Type B pancreatic cell (in vitro differentiated cells): Measurements from ENCODE around the gene AJM1. TPM values are rescaled to one million over a fixed set of nuclear protein-coding genes. Genes with fewer than 3 reads are reported as not detected.

Experiments used
- DNase-seq: peaks from one replicate; pipeline ENCODE4 v3.0.0; 2021; ENCODE audit warnings: mixed read lengths; ENCODE audit not compliant: unreplicated experiment; ENCODE audit errors: extremely low spot score
- H3K27ac Mint-ChIP-seq: 2 replicates; pipeline ENCODE4 v1.8.0; 2021; ENCODE audit warnings: mild to moderate bottlenecking, mixed read lengths
- H3K27me3 Mint-ChIP-seq: 2 replicates; pipeline ENCODE4 v1.8.0; 2021; ENCODE audit warnings: mixed read lengths
- H3K36me3 Mint-ChIP-seq: 2 replicates; pipeline ENCODE4 v1.8.0; 2021; ENCODE audit warnings: mixed read lengths
- H3K4me1 Mint-ChIP-seq: one replicate; pipeline ENCODE4 v1.8.0; 2021; ENCODE audit warnings: mixed read lengths; ENCODE audit not compliant: unreplicated experiment
- H3K4me3 Mint-ChIP-seq: 2 replicates; pipeline ENCODE4 v1.8.0; 2021; ENCODE audit warnings: mild to moderate bottlenecking, mixed read lengths
- H3K9me3 Mint-ChIP-seq: 2 replicates; pipeline ENCODE4 v1.8.0; 2021; ENCODE audit warnings: mixed read lengths
- total RNA-seq: library from RNA; stranded (reverse); gene quantifications from 2 replicates; pipeline ENCODE4 v1.2.1, GENCODE V29; 2021; ENCODE audit warnings: low replicate concordance
- TF ChIP-seq, protein P1 (sequence below): fragments of 200-600 bp; sonication (generic); conservative IDR thresholded peaks from 2 replicates; pipeline ENCODE4 v1.5.0; 2021; ENCODE audit warnings: antibody characterized with exemption, mild to moderate bottlenecking

The AJM1 gene
- total RNA-seq, 1 donor from 2014 or later = 3.6 TPM

DNA sequence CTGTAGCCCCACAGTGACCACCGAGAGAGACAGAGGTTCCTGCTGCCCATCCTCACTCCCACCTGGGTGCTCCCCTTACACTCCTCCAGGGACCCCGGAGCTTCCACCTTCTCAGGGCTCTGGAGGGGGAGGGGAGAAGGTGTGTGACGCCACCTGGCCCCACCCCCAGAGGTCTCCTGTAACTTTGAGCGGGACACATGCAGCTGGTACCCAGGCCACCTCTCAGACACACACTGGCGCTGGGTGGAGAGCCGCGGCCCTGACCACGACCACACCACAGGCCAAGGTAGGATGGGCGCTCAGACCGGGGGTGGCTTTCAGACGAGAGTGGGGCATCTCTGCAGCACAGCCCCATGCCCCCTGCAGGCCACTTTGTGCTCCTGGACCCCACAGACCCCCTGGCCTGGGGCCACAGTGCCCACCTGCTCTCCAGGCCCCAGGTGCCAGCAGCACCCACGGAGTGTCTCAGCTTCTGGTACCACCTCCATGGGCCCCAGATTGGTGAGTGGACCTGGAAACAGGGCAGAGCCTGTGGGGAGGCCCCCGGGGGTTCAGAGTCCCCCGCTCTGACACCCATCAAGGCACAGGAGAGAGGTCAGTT is 14.4 kb downstream of the AJM1 start:
- no peak overlapping the region for H3K27ac Mint-ChIP-seq
- H3K4me1 Mint-ChIP-seq = no peaks in the 10 kb centered on the region
- H3K36me3 Mint-ChIP-seq = no peaks in the 10 kb centered on the region
- no peaks in the 10 kb centered on the region for H3K27me3 Mint-ChIP-seq
- no peak overlapping the region for H3K4me3 Mint-ChIP-seq
- H3K9me3 Mint-ChIP-seq = no peaks in the 10 kb centered on the region
- DNase-seq = no peak
- TF ChIP-seq, protein P1, sequence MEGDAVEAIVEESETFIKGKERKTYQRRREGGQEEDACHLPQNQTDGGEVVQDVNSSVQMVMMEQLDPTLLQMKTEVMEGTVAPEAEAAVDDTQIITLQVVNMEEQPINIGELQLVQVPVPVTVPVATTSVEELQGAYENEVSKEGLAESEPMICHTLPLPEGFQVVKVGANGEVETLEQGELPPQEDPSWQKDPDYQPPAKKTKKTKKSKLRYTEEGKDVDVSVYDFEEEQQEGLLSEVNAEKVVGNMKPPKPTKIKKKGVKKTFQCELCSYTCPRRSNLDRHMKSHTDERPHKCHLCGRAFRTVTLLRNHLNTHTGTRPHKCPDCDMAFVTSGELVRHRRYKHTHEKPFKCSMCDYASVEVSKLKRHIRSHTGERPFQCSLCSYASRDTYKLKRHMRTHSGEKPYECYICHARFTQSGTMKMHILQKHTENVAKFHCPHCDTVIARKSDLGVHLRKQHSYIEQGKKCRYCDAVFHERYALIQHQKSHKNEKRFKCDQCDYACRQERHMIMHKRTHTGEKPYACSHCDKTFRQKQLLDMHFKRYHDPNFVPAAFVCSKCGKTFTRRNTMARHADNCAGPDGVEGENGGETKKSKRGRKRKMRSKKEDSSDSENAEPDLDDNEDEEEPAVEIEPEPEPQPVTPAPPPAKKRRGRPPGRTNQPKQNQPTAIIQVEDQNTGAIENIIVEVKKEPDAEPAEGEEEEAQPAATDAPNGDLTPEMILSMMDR = no peak

DNA sequence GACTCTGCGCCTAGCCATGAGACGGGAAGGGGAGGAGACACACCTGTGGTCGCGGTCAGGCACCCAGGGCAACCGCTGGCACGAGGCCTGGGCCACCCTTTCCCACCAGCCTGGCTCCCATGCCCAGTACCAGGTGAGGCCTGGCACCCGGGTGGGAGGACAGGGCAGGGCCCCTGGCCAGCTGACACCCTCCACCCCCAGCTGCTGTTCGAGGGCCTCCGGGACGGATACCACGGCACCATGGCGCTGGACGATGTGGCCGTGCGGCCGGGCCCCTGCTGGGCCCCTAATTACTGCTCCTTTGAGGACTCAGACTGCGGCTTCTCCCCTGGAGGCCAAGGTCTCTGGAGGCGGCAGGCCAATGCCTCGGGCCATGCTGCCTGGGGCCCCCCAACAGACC is 14.9 kb downstream of the AJM1 start:
- H3K27me3 Mint-ChIP-seq = no peaks in the 10 kb centered on the region
- H3K36me3 Mint-ChIP-seq = no peaks in the 10 kb centered on the region
- TF ChIP-seq, protein P1 = no peak
- no peak for DNase-seq
- no peak overlapping the region for H3K27ac Mint-ChIP-seq
- no peaks in the 10 kb centered on the region for H3K4me1 Mint-ChIP-seq
- H3K4me3 Mint-ChIP-seq = no peak overlapping the region
- no peaks in the 10 kb centered on the region for H3K9me3 Mint-ChIP-seq

DNA sequence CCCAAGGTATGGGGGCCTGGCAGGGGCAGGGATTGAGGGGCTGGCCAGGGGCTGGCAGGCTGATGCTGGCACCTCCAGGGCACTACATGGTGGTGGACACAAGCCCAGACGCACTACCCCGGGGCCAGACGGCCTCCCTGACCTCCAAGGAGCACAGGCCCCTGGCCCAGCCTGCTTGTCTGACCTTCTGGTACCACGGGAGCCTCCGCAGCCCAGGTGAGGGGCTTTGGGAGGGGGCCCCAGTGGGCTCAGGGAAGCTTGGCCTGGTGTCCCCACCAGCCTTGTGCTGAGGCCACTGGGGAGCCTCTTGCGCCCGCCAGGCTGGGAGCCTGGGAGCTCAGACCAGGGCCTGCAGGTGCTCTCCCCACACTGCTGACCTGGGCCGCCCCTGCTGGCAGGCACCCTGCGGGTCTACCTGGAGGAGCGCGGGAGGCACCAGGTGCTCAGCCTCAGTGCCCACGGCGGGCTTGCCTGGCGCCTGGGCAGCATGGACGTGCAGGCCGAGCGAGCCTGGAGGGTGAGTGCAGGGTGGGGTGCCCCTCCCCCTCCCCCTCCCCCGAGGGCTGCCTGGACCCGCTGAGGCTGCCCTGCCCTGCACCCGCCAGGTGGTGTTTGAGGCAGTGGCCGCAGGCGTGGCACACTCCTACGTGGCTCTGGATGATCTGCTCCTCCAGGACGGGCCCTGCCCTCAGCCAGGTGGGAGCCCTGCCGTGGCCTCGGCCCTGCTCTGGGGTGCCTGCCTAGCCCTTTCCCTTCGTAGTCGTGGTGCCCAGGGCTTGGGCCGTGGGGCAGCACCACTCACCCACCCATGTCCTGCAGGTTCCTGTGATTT is 15.5 kb downstream of the AJM1 start:
- Mint-ChIP-seq H3K27me3 (no peaks in the 10 kb centered on the region), H3K36me3 (no peaks in the 10 kb centered on the region), H3K4me1 (no peaks in the 10 kb centered on the region), H3K27ac (no peak overlapping the region), H3K4me3 (no peak overlapping the region), H3K9me3 (no peaks in the 10 kb centered on the region)
- no peak for DNase-seq
- TF ChIP-seq, protein P1 = no peak

DNA sequence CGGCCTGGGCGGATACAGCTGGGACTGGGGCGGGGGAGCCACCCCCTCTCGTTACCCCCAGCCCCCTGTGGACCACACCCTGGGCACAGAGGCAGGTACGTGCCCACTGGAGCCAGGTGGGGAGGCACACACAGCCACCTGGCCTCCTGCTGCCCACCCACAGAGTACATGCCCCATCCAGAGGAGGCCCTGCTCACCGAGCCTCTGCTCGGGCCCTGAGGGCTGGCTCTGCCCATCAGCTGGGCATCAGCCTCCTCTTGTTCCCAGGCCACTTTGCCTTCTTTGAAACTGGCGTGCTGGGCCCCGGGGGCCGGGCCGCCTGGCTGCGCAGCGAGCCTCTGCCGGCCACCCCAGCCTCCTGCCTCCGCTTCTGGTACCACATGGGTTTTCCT is 16.2 kb downstream of the AJM1 start:
- no peak for DNase-seq
- Mint-ChIP-seq H3K4me1 (no peaks in the 10 kb centered on the region), H3K36me3 (no peaks in the 10 kb centered on the region), H3K4me3 (no peak overlapping the region), H3K27me3 (no peaks in the 10 kb centered on the region), H3K9me3 (no peaks in the 10 kb centered on the region), H3K27ac (no peak overlapping the region)
- TF ChIP-seq, protein P1 = no peak

DNA sequence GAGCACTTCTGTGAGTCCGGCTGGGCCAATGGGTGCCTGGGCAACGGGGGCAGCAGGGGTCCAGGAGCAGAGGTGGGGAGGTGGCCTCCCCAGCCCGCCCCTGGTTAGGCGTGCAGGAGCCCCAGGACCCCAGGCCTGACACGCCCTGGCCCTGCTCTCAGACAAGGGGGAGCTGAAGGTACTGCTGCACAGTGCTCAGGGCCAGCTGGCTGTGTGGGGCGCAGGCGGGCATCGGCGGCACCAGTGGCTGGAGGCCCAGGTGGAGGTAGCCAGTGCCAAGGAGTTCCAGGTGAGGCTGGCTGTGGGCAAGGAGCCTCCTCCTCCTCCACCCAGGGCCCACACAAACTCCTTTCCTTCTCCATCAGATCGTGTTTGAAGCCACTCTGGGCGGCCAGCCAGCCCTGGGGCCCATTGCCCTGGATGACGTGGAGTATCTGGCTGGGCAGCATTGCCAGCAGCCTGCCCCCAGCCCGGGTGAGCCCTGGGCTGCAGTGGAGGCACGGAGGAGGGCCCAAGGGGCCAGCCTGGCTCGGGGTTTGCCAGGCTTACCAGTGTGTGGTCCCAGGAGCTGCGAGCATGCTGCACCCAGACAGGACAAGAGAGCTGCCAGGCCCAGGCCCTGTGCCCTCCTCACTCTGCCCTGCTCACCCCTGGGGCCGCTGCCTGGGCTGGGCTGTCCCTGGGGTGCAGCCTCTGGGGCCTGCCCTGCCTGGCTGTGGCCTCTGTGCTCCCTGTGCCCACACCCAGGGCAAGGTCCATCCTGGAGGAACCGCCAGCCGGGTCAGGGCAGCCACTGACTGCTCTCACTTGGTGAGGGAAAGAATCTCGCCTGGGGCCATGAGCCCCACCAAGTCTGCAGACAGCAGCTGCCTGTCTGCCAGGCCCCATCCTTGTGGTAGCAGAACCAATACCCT is 16.8 kb downstream of the AJM1 start:
- TF ChIP-seq, protein P1 = no peak
- no peaks in the 10 kb centered on the region for H3K9me3 Mint-ChIP-seq
- no peak for DNase-seq
- H3K36me3 Mint-ChIP-seq = no peaks in the 10 kb centered on the region
- H3K27ac Mint-ChIP-seq = no peak overlapping the region
- no peaks in the 10 kb centered on the region for H3K27me3 Mint-ChIP-seq
- no peak overlapping the region for H3K4me3 Mint-ChIP-seq
- H3K4me1 Mint-ChIP-seq = no peaks in the 10 kb centered on the region
